ENCODE measurements around the gene PHF20. TPM values are rescaled to one million over a fixed set of nuclear protein-coding genes. Genes with fewer than 3 reads are reported as not detected.

The PHF20 gene
- total and polyA plus RNA-seq, 2 of the 13 experiments (the other 11 are each of a cell fraction or from before 2014, with no cell fraction given), result 22.8 to 34.1 TPM

GRCh38 chr20:35953387-35954199 is 181.8 kb downstream of the PHF20 start (continued):
- TF ChIP-seq ZBTB46 (CRISPR knock-in tag; IDR thresholded peaks at IDR 0.05; ENCODE audit: borderline replicate concordance) (peak; percentile 15; the same call in 1 of the 2 replicates), KAT7 (CRISPR knock-in tag; IDR thresholded peaks at IDR 0.05; ENCODE audit: borderline replicate concordance) (peak; percentile 93; the same call in 1 of the 2 replicates), CTCF (CRISPR knock-in tag; IDR thresholded peaks at IDR 0.05) (no peak), ZNF569 (CRISPR knock-in tag; IDR thresholded peaks at IDR 0.05; ENCODE audit: borderline replicate concordance) (no peak; the same call in 1 of the 2 replicates), TAF15 (IDR thresholded peaks at IDR 0.05; ENCODE audit: low read depth, low read length, poor library complexity, severe bottlenecking) (peak; percentile 20), ZSCAN21 (CRISPR knock-in tag; IDR thresholded peaks at IDR 0.05; ENCODE audit: borderline replicate concordance) (peak; percentile 88; the same call in 1 of the 2 replicates), CC2D1A (CRISPR knock-in tag; IDR thresholded peaks at IDR 0.05) (peak; percentile 84; the same call in 1 of the 2 replicates), ZNF234 (CRISPR knock-in tag; conservative IDR thresholded peaks at IDR 0.05) (no peak), ZBTB38 (CRISPR knock-in tag; IDR thresholded peaks at IDR 0.05) (no peak; the same call in 1 of the 2 replicates), ZNF652 (CRISPR knock-in tag; IDR thresholded peaks at IDR 0.05; ENCODE audit: borderline replicate concordance, low read depth) (no peak), PRPF4 (IDR thresholded peaks at IDR 0.05; ENCODE audit: low read depth, low read length, poor library complexity, severe bottlenecking) (no peak), ZFP82 (CRISPR knock-in tag; IDR thresholded peaks at IDR 0.05; ENCODE audit: borderline replicate concordance) (no peak)
- TF ChIP-seq, protein P1, sequence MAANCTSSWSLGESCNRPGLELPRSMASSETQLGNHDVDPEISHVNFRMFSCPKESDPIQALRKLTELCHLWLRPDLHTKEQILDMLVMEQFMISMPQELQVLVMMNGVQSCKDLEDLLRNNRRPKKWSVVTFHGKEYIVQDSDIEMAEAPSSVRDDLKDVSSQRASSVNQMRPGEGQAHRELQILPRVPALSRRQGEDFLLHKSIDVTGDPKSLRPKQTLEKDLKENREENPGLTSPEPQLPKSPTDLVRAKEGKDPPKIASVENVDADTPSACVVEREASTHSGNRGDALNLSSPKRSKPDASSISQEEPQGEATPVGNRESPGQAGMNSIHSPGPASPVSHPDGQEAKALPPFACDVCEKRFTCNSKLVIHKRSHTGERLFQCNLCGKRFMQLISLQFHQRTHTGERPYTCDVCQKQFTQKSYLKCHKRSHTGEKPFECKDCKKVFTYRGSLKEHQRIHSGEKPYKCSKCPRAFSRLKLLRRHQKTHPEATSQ (CRISPR knock-in tag; IDR thresholded peaks at IDR 0.05; ENCODE audit: borderline replicate concordance), result no peak
- TF ChIP-seq, protein P2, sequence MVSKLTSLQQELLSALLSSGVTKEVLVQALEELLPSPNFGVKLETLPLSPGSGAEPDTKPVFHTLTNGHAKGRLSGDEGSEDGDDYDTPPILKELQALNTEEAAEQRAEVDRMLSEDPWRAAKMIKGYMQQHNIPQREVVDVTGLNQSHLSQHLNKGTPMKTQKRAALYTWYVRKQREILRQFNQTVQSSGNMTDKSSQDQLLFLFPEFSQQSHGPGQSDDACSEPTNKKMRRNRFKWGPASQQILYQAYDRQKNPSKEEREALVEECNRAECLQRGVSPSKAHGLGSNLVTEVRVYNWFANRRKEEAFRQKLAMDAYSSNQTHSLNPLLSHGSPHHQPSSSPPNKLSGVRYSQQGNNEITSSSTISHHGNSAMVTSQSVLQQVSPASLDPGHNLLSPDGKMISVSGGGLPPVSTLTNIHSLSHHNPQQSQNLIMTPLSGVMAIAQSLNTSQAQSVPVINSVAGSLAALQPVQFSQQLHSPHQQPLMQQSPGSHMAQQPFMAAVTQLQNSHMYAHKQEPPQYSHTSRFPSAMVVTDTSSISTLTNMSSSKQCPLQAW (CRISPR knock-in tag; IDR thresholded peaks at IDR 0.05), result 0 out of 2 replicates have a peak, but pooled peaks have one; percentile 11
- TF ChIP-seq, protein P3, sequence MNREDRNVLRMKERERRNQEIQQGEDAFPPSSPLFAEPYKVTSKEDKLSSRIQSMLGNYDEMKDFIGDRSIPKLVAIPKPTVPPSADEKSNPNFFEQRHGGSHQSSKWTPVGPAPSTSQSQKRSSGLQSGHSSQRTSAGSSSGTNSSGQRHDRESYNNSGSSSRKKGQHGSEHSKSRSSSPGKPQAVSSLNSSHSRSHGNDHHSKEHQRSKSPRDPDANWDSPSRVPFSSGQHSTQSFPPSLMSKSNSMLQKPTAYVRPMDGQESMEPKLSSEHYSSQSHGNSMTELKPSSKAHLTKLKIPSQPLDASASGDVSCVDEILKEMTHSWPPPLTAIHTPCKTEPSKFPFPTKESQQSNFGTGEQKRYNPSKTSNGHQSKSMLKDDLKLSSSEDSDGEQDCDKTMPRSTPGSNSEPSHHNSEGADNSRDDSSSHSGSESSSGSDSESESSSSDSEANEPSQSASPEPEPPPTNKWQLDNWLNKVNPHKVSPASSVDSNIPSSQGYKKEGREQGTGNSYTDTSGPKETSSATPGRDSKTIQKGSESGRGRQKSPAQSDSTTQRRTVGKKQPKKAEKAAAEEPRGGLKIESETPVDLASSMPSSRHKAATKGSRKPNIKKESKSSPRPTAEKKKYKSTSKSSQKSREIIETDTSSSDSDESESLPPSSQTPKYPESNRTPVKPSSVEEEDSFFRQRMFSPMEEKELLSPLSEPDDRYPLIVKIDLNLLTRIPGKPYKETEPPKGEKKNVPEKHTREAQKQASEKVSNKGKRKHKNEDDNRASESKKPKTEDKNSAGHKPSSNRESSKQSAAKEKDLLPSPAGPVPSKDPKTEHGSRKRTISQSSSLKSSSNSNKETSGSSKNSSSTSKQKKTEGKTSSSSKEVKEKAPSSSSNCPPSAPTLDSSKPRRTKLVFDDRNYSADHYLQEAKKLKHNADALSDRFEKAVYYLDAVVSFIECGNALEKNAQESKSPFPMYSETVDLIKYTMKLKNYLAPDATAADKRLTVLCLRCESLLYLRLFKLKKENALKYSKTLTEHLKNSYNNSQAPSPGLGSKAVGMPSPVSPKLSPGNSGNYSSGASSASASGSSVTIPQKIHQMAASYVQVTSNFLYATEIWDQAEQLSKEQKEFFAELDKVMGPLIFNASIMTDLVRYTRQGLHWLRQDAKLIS (CRISPR knock-in tag; IDR thresholded peaks at IDR 0.05), result 0 out of 2 replicates have a peak, but pooled peaks have one; percentile 38
